Esophagus muscularis mucosa (tissue), 4 donors: Measurements from ENCODE around the gene ARHGDIG. TPM values are rescaled to one million over a fixed set of nuclear protein-coding genes. Genes with fewer than 3 reads are reported as not detected.
A peak's percentile ranks its signal among the peaks of the same experiment; 100 is the strongest.

Experiments used
- DNase-seq: peaks from one replicate; pipeline ENCODE4 v3.0.0-alpha.2; 2017; ENCODE audit errors: extremely low spot score
- H3K27ac ChIP-seq, 4 donors: fragments of 200-600 bp; sonication (generic); replicated peaks in 1 of 4; 1 replicate in 3 of 4; 2 replicates in 1 of 4; pipeline ENCODE4 v1.5.1; 2016 to 2019; ENCODE audit warnings: mild to moderate bottlenecking in 1 of 4
- H3K27me3 ChIP-seq, 4 donors: fragments of 200-600 bp; sonication (generic); one replicate each; pipeline versions ENCODE4 v1.5.1 to v1.6.0; 2016 to 2019
- H3K36me3 ChIP-seq, 4 donors: fragments of 200-600 bp; sonication (generic); one replicate each; pipeline ENCODE4 v1.5.1; 2016 to 2019
- H3K4me1 ChIP-seq, 4 donors: fragments of 200-600 bp; sonication (generic); one replicate each; pipeline ENCODE4 v1.5.1; 2016 to 2019
- H3K4me3 ChIP-seq, 4 donors: fragments of 200-600 bp; sonication (generic); 1 replicate in 2 of 4; 2 replicates in 2 of 4; pipeline ENCODE4 v1.5.1; 2016 to 2019; ENCODE audit warnings: mild to moderate bottlenecking in 4 of 4, moderate library complexity in 1 of 4
- H3K9me3 ChIP-seq, 4 donors: fragments of 200-600 bp; sonication (generic); 1 replicate in 3 of 4; 2 replicates in 1 of 4; pipeline ENCODE4 v1.5.1; 2016 to 2019
- EP300 ChIP-seq: sonication (generic); formaldehyde crosslinking; IDR thresholded peaks from one replicate; pipeline ENCODE4 v1.6.1; 2017; ENCODE audit warnings: antibody characterized with exemption
- POLR2A ChIP-seq: fragments of 450-650 bp; IDR thresholded peaks from one replicate; pipeline ENCODE4 v1.6.1; 2017; ENCODE audit warnings: antibody characterized with exemption, moderate library complexity, mild to moderate bottlenecking, low read depth
- POLR2AphosphoS5 ChIP-seq, 2 donors: sonication (generic); formaldehyde crosslinking; IDR thresholded peaks; one replicate each; pipeline ENCODE4 v1.6.1; 2017; ENCODE audit warnings: antibody characterized with exemption in 2 of 2
- whole genome bisulfite sequencing: methylation state at CpG from one replicate; pipeline ENCODE4 v1.1.5; 2018; 5-methylcytosine and 5-hydroxymethylcytosine counted together
- intact Hi-C: fragments of 100-400 bp; cut with DNase I; formaldehyde crosslinking; loops from one replicate; pipeline ENCODE4 v1.15.1; 2023
- total RNA-seq, 4 donors: library from RNA; depleted of rRNA; stranded (reverse); fragments of >200 nt; gene quantifications; one replicate each; pipeline versions ENCODE4 v1.1.0 to v1.2.1, GENCODE V29; 2016
- TF ChIP-seq, protein P1 (sequence below), 3 experiments: fragments of 200-600 bp in 2 of 3; fragments of 450-650 bp in 1 of 3; sonication (generic) in 2 of 3; IDR thresholded peaks; one replicate each; pipeline ENCODE4 v1.5.1; 2017 to 2019; ENCODE audit warnings: antibody characterized with exemption in 3 of 3, mild to moderate bottlenecking in 2 of 3, moderate library complexity in 1 of 3

The ARHGDIG gene
- total RNA-seq, result 1 to 10 TPM in 3 of 4 donors, under 1 TPM in 1; 0.80 to 4.8 (median 3.0) TPM

GRCh38 chr16:280552-280951 is at the start of gene ARHGDIG:
Gene ARHGDIG, plus strand, starts transcription at chr16:280591. Its CDS starts 90 bp downstream, at chr16:280681.
- Histone ChIP-seq H3K27me3 (peaks cover 0 to 41% (median 11%) of the 10 kb centered on the region in 4 donors), H3K36me3 (no peaks in the 10 kb centered on the region), H3K4me3 (peak within 1 kb of the TSS; percentile 42 to 59 (median 47)), H3K27ac (no peak within 1 kb of the TSS), H3K4me1 (peaks cover 10 to 33% (median 24%) of the 10 kb centered on the region in 4 donors), H3K9me3 (no peaks in the 10 kb centered on the region)
- no peak for DNase-seq
- intact Hi-C loops, result no loop called here
- no peak for TF ChIP-seq EP300
- TF ChIP-seq, protein P1, sequence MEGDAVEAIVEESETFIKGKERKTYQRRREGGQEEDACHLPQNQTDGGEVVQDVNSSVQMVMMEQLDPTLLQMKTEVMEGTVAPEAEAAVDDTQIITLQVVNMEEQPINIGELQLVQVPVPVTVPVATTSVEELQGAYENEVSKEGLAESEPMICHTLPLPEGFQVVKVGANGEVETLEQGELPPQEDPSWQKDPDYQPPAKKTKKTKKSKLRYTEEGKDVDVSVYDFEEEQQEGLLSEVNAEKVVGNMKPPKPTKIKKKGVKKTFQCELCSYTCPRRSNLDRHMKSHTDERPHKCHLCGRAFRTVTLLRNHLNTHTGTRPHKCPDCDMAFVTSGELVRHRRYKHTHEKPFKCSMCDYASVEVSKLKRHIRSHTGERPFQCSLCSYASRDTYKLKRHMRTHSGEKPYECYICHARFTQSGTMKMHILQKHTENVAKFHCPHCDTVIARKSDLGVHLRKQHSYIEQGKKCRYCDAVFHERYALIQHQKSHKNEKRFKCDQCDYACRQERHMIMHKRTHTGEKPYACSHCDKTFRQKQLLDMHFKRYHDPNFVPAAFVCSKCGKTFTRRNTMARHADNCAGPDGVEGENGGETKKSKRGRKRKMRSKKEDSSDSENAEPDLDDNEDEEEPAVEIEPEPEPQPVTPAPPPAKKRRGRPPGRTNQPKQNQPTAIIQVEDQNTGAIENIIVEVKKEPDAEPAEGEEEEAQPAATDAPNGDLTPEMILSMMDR (IDR thresholded peaks at IDR 0.05), result no peak
- no peak for TF ChIP-seq POLR2AphosphoS5 (IDR thresholded peaks at IDR 0.05)
- TF ChIP-seq POLR2A, result no peak
- no CpG with 5 or more reads among the region's 54 CpGs for WGBS

DNA sequence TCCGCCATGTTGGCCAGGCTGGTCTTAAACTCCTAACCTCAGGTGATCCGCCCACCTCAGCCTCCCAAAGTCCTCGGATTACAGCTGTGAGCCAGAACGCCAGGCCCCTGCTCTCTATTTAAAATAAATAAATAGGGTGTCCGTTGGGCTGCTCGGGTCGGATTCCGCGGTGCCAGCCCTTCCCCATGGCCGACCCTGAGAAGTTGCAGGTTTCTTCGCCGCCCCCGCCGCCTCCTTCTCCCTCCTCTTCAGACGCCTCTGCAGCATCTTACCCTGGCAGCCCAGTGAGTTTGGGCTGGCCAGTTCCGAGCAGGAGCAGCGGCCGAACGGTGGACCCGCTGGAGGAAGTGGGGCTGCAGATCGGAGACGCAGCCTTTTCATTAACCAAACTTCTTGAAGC is 49.4 kb upstream of the ARHGDIG start:
- Histone ChIP-seq H3K4me3 (no peak overlapping the region), H3K27me3 (no peaks in the 10 kb centered on the region), H3K4me1 (peaks cover 19 to 43% (median 38%) of the 10 kb centered on the region in 4 donors), H3K9me3 (no peaks in the 10 kb centered on the region), H3K27ac (no peak overlapping the region), H3K36me3 (peaks cover 11 to 19% (median 18%) of the 10 kb centered on the region in 4 donors)
- intact Hi-C loops, result no loop called here
- 67% methylated on average over 22 of the region's 22 CpGs for WGBS
- DNase-seq, result no peak
- TF ChIP-seq, protein P1 (IDR thresholded peaks at IDR 0.05), result no peak
- TF ChIP-seq POLR2A, result no peak
- TF ChIP-seq EP300, result no peak
- TF ChIP-seq POLR2AphosphoS5 (IDR thresholded peaks at IDR 0.05), result no peak

DNA sequence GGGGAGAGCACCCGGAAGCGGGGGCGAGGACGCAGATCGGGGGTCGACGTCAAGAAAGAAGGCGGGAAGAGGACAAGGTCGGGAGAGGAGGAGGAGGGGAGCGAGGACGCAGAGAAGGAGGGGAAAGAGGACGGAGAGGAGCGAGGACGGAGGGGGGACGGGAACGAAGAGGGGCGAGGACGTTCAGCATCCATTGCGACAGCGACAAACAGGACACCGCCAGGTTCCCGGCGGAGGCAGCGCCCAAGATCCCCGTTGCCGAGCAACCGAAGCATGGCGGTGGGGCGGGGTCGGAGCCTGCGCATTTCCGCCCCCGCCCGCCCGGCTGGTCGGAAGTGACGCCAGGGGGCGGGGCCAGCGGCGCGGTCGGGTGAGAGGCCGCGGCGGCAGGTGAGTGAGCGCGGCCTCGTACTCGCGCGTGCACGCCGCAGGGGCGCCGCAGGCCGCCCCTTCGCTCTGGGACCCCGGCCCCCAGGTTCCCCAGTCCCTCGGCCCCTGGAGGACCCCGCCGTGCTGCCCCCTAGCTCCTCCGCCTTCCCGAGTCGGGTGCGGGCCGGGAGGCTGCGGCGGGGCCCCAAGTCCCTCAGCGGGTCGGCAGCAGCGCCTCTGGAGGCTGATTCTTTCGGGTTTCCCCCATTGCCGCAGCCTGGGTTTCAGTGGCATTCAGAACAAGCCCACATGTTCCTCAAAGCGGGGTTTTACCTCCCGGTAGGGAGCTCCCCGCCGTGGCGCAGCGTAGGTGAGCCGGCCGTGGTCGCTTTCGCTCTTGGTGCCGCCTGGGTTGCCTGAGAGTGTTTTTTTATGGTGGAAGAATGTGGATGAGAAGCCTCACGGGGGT is 45.7 kb upstream of the ARHGDIG start, which contains the start of gene FAM234A:
TSS of gene FAM234A (plus strand) at position 354 of the 838 bp plus-strand sequence. CDS start 19,593 bp downstream, outside the sequence.
- peak; percentile 97 for DNase-seq
- Histone ChIP-seq H3K9me3 (no peaks in the 10 kb centered on the region), H3K4me3 (peak within 1 kb of the TSS; percentile 70 to 92 (median 79)), H3K36me3 (peaks cover 0 to 10% (median 0%) of the 10 kb centered on the region in 4 donors), H3K27me3 (no peaks in the 10 kb centered on the region), H3K4me1 (peaks cover 13 to 23% (median 21%) of the 10 kb centered on the region in 4 donors), H3K27ac (peak within 1 kb of the TSS; percentile 91 to 99 (median 96))
- intact Hi-C loops, result no loop called here
- WGBS, result under 1% methylated on average over 33 of the region's 85 CpGs
- peak; percentile 94 for TF ChIP-seq POLR2A
- TF ChIP-seq POLR2AphosphoS5 (IDR thresholded peaks at IDR 0.05), result peak; percentile 93 to 96
- TF ChIP-seq, protein P1 (IDR thresholded peaks at IDR 0.05), result peak in 2 of 3 experiments; percentile 36 to 40
- peak; percentile 19 for TF ChIP-seq EP300

DNA sequence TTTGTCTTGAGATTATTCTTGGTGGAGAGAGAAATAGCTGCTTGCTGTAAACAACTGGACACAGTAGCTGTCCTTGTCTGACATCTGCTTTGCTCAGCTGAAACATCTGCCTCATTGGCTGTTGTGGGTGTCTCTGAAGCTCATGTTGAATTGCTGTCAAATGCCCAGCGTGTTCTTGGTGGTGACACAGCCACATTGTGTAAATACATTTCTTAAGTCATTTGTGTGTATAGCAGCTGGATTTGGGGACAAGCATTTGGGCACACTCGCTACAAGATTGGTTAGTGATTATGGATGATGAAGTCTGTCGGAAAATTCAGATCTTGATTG is 40.5 kb upstream of the ARHGDIG start:
- peak overlapping the region in 2 of 4 donors; percentile 2 to 60 for H3K27ac ChIP-seq
- TF ChIP-seq, protein P1 (IDR thresholded peaks at IDR 0.05), result no peak
- no peak for TF ChIP-seq POLR2A
- no peak for DNase-seq
- intact Hi-C loops, result no loop called here
- H3K9me3 ChIP-seq, result no peaks in the 10 kb centered on the region
- H3K4me1 ChIP-seq, result peaks cover 25 to 50% (median 45%) of the 10 kb centered on the region in 4 donors
- no peaks in the 10 kb centered on the region for H3K27me3 ChIP-seq
- no peak overlapping the region for H3K4me3 ChIP-seq
- 75% methylated on average over 3 of the region's 3 CpGs for WGBS
- peaks cover 0 to 10% (median 0%) of the 10 kb centered on the region in 4 donors for H3K36me3 ChIP-seq
